ENCODE data around the gene MAPK10.

MAPK10 gene

DNA sequence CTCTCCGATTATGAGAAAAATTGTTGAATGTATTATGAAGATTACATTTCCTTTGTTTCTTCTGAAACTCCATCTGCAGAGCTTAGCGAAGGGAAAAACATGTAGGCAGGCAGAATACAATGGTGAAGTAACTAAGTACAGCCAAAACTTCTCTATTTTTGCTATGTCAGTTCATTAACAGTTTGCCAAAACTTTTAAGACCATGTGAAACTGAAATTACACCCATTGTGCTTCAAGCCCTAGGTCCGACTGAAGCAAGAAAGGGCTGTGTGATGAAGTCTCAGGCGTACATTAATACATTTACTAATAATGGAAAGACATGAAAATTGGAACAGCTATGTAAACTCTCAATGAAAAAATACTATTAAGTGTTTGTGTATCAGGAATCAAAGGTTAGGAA, 398.0 kb downstream of the MAPK10 start:
- intact Hi-C loops (cut with DNase I; ENCODE audit: low total_unique reads) = loop anchor here (10.0 kb wide), 1 partner anchor 137 kb away; no protein-coding TSS in a partner anchor
- peaks cover 0 to 14% (median 5%) of the 10 kb centered on the region in 4 donors for H3K4me1 ChIP-seq
- no peak overlapping the region for H3K4me3 ChIP-seq
- H3K27ac ChIP-seq = no peak overlapping the region
- no peak for DNase-seq
- TF ChIP-seq, protein P1, sequence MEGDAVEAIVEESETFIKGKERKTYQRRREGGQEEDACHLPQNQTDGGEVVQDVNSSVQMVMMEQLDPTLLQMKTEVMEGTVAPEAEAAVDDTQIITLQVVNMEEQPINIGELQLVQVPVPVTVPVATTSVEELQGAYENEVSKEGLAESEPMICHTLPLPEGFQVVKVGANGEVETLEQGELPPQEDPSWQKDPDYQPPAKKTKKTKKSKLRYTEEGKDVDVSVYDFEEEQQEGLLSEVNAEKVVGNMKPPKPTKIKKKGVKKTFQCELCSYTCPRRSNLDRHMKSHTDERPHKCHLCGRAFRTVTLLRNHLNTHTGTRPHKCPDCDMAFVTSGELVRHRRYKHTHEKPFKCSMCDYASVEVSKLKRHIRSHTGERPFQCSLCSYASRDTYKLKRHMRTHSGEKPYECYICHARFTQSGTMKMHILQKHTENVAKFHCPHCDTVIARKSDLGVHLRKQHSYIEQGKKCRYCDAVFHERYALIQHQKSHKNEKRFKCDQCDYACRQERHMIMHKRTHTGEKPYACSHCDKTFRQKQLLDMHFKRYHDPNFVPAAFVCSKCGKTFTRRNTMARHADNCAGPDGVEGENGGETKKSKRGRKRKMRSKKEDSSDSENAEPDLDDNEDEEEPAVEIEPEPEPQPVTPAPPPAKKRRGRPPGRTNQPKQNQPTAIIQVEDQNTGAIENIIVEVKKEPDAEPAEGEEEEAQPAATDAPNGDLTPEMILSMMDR (IDR thresholded peaks at IDR 0.05) = no peak
- no peaks in the 10 kb centered on the region for H3K36me3 ChIP-seq
- H3K9me3 ChIP-seq = no peaks in the 10 kb centered on the region
- H3K27me3 ChIP-seq = no peaks in the 10 kb centered on the region

DNA sequence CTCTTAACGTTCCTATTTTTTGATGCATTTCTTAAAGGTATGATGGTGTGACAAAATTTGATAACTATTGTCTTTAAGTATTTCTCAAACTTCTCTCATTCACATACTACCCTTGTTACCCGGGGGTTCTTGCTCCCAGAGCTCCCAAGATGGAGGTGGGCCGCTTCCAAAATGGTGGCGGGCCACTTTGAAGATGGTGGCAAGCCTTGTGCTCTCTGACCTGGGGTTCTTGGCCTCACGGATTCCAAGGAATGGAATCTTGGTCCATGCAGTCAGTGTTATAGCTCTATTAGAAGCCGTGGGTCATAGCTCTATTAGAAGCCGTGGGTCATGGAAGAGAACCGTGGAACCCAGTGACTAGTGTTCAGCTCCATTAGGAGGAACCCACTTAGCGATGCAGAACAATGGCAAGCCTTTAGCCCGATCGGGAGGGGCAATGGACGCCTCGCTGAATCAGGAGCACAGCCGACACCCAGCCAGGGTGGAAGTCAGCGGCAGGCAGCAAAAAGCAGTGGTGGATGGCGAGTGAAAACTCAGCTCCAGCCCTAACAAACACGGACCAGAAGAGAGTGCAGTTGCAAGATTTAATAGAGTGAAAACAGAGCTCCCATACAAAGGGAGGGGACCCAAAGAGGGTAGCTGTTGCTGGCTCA, 403.4 kb downstream of the MAPK10 start:
- peaks cover 0 to 5% (median 2%) of the 10 kb centered on the region in 4 donors for H3K4me1 ChIP-seq
- no peak overlapping the region for H3K4me3 ChIP-seq
- H3K36me3 ChIP-seq = no peaks in the 10 kb centered on the region
- DNase-seq = no peak
- H3K9me3 ChIP-seq = no peaks in the 10 kb centered on the region
- H3K27me3 ChIP-seq = no peaks in the 10 kb centered on the region
- intact Hi-C loops (cut with DNase I; ENCODE audit: low total_unique reads) = no loop called here
- no peak overlapping the region for H3K27ac ChIP-seq
- TF ChIP-seq, protein P1 (IDR thresholded peaks at IDR 0.05) = no peak

DNA sequence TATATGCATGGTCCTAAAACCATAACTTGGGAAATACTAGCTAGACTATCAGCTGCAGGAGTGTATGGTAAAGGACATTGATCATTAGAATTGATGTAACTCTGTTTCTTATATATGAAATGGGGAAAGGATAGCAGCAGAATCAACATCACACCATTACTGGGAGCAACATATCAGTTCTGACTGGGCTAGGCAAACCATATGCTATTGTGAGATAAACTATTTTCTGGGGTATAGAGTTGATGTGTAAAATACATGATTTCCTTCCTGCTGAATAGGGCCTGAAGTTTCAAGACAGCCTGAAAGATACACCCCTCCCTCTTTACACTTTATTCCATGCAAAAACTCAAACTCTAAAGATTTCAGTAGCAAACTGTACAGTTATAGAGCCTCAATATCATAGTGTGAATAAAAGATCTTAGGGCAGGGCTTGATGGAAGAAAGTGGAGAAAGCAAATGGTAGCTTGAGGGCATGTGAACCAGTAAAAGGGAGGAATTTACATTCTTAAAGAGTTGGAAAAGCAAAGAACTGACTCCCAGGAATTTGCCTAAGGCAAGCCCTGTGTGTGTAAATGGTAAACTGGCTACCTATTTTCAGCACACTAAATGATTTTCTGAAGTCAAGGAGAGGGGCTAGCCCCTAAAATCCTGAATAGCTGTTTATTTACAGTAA, 404.1 kb downstream of the MAPK10 start:
- TF ChIP-seq, protein P1 (IDR thresholded peaks at IDR 0.05) = no peak
- H3K36me3 ChIP-seq = no peaks in the 10 kb centered on the region

DNA sequence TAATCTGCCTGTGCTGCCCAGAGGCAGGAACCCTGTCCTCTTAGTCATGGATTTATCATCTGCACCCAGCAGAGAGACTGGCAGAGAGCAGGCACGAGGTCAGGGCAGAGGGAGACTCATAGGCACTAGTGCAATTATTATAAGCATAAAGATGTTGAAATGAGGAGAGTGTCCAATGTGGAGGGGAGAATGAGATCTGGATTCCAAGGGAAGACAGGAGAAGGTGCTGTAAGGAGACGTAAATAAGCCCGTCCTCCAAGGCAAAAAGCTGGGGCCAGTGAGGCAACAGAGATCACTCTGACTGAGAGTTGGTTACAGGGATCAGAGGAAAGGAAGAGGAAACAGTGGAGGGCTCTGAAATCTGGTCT, 406.2 kb downstream of the MAPK10 start:
- no peaks in the 10 kb centered on the region for H3K9me3 ChIP-seq
- H3K27me3 ChIP-seq = no peaks in the 10 kb centered on the region
- H3K36me3 ChIP-seq = no peaks in the 10 kb centered on the region
- intact Hi-C loops (cut with DNase I; ENCODE audit: low total_unique reads) = no loop called here
- no peak for DNase-seq
- no peak overlapping the region for H3K4me3 ChIP-seq
- no peak overlapping the region for H3K27ac ChIP-seq
- peaks cover 0 to 5% (median 2%) of the 10 kb centered on the region in 4 donors for H3K4me1 ChIP-seq
- TF ChIP-seq, protein P1 (IDR thresholded peaks at IDR 0.05) = no peak

More for the DNA sequence above, 404.1 kb downstream of the MAPK10 start:
- DNase-seq = no peak
- Histone ChIP-seq H3K9me3 (no peaks in the 10 kb centered on the region), H3K27ac (no peak overlapping the region), H3K4me1 (peaks cover 0 to 5% (median 2%) of the 10 kb centered on the region in 4 donors), H3K4me3 (no peak overlapping the region), H3K27me3 (no peaks in the 10 kb centered on the region)
- intact Hi-C loops (cut with DNase I; ENCODE audit: low total_unique reads) = no loop called here

DNA sequence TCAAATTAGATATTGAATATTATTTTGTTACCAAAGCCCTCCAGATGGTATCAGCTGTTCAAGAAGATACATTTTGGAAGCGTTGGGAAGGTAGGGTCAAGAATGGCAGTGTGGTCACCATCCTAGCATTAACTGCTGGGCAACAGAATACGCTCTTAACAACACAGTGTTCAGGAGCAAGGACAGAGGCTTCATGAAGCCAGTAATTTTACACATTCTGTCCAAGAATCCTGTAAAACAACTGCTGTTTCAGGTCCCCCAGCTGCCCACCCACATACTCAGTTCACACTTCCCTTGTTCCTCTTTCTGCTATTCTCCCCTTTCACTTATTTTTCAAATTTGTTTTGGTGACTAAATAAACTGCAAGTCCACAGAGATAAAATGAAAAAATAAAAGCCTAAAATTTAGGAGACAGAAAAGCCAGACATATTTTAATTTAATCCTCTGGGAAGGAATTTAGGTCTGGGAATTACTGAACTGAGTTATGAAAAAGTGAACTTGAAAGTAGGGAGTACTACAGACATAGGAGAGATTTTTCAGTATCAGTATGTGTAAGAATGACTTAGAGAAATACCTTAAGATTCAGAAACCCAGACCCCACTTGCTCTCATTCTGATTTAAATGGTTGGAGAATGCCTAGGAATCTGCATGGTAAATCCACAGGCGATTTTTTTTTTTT, 406.7 kb downstream of the MAPK10 start:
- Histone ChIP-seq H3K36me3 (no peaks in the 10 kb centered on the region), H3K4me3 (no peak overlapping the region), H3K9me3 (no peaks in the 10 kb centered on the region), H3K27me3 (no peaks in the 10 kb centered on the region), H3K27ac (no peak overlapping the region), H3K4me1 (peaks cover 0 to 5% (median 2%) of the 10 kb centered on the region in 4 donors)
- intact Hi-C loops (cut with DNase I; ENCODE audit: low total_unique reads) = no loop called here
- DNase-seq = no peak
- TF ChIP-seq, protein P1 (IDR thresholded peaks at IDR 0.05) = no peak

All from tibial artery (tissue), 4 donors.